ENCODE results near the gene AP1S3.

Gene AP1S3

DNA sequence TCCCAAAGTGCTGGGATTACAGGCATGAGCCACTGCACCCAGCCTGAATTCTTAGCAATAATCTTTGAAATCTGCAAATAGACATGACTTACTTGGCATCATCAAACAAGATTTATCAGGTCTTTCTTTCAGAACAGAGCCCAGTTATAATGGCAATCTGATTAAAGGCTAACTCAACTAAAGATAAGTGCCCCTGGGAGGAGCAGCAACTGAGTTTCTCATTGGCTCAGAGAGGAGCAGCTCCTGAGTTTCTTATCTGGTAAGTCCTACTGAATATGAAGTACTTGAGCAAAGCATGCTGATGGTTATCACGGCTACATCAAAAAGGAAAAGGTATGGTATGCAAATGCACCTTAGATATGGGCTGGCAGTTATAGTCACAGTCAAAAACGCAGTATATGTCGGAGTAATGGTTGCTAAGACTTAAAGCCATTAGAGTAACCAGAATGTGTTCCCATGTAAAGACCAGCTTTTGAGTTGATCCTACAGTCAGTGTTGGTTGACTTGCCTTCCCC, 15.0 kb upstream of the AP1S3 start:
- Histone ChIP-seq H2AFZ (ENCODE audit: low read length) (no peak overlapping the region), H3K27me3 (ENCODE audit: insufficient read depth, low read length, poor library complexity, severe bottlenecking) (no peaks in the 10 kb centered on the region), H4K20me1 (ENCODE audit: insufficient read depth, low read length, poor library complexity, severe bottlenecking) (no peaks in the 10 kb centered on the region), H3K4me1 (ENCODE audit: insufficient read depth, low read length, poor library complexity, severe bottlenecking) (peaks cover 4% of the 10 kb centered on the region), H3K9me3 (ENCODE audit: insufficient read depth, low read depth, low read length) (0 out of 2 replicates have a peak, but pooled peaks cover 4% of the 10 kb centered on the region), H3K79me2 (ENCODE audit: insufficient read depth, low read length) (no peaks in the 10 kb centered on the region), H3K36me3 (ENCODE audit: insufficient read depth, low read length) (no peaks in the 10 kb centered on the region), H3K4me2 (ENCODE audit: low read depth, low read length, poor library complexity, severe bottlenecking) (no peak overlapping the region), H3K9me2 (replicated peaks; ENCODE audit: low read depth, low read length) (no peaks in the 10 kb centered on the region), H3K4me3 (ENCODE audit: low read length, poor library complexity, severe bottlenecking) (no peak overlapping the region), H3K9ac (ENCODE audit: low read depth, low read length, poor library complexity, severe bottlenecking) (no peak overlapping the region), H3F3A (ENCODE audit: low read depth) (no peaks in the 10 kb centered on the region)
- no peak for TF ChIP-seq EZH2phosphoT487 (IDR thresholded peaks at IDR 0.05; ENCODE audit: borderline replicate concordance)
- no peak for TF ChIP-seq CTCF (conservative IDR thresholded peaks at IDR 0.05; ENCODE audit: low read length)

DNA sequence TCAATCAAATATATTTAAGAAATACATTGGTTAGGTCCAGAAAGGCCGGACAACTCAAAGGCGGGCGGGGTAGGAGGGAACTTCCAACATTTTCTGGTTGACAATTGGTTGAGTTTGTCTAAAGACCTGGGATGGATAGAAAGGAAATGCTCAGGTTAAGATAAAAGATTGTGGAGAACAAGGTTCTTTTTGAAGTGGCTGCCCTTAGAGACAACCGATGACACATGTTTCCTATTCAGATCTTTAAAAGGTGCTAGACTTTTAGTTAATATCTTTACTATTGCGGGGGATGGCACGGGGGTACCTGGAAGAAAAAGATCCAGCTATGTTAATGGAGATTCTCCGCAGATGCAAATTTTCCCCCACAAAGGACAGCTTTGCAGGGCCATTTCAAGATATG, 10.0 kb upstream of the AP1S3 start:
- no peaks in the 10 kb centered on the region for H3K36me3 ChIP-seq (ENCODE audit: insufficient read depth, low read length)
- peaks cover 6% of the 10 kb centered on the region for H3K4me1 ChIP-seq (ENCODE audit: insufficient read depth, low read length, poor library complexity, severe bottlenecking)
- no peak overlapping the region for H3K4me3 ChIP-seq (ENCODE audit: low read length, poor library complexity, severe bottlenecking)
- H3K9me3 ChIP-seq (ENCODE audit: insufficient read depth, low read depth, low read length), result 0 out of 2 replicates have a peak, but pooled peaks cover 4% of the 10 kb centered on the region
- no peaks in the 10 kb centered on the region for H4K20me1 ChIP-seq (ENCODE audit: insufficient read depth, low read length, poor library complexity, severe bottlenecking)
- H3K9ac ChIP-seq (ENCODE audit: low read depth, low read length, poor library complexity, severe bottlenecking), result no peak overlapping the region
- TF ChIP-seq CTCF (conservative IDR thresholded peaks at IDR 0.05; ENCODE audit: low read length) (no peak), EZH2phosphoT487 (IDR thresholded peaks at IDR 0.05; ENCODE audit: borderline replicate concordance) (no peak)
- H3K4me2 ChIP-seq (ENCODE audit: low read depth, low read length, poor library complexity, severe bottlenecking), result no peak overlapping the region
- no peaks in the 10 kb centered on the region for H3K27me3 ChIP-seq (ENCODE audit: insufficient read depth, low read length, poor library complexity, severe bottlenecking)
- no peak overlapping the region for H2AFZ ChIP-seq (ENCODE audit: low read length)
- H3K9me2 ChIP-seq (replicated peaks; ENCODE audit: low read depth, low read length), result no peaks in the 10 kb centered on the region
- H3K79me2 ChIP-seq (ENCODE audit: insufficient read depth, low read length), result no peaks in the 10 kb centered on the region
- no peaks in the 10 kb centered on the region for H3F3A ChIP-seq (ENCODE audit: low read depth)

GRCh38 chr2:223846515-223846914, 9.1 kb upstream of the AP1S3 start:
- no peaks in the 10 kb centered on the region for H3K36me3 ChIP-seq (ENCODE audit: insufficient read depth, low read length)
- H3K4me1 ChIP-seq (ENCODE audit: insufficient read depth, low read length, poor library complexity, severe bottlenecking), result peaks cover 6% of the 10 kb centered on the region
- no peaks in the 10 kb centered on the region for H3K27me3 ChIP-seq (ENCODE audit: insufficient read depth, low read length, poor library complexity, severe bottlenecking)
- H3K9me3 ChIP-seq (ENCODE audit: insufficient read depth, low read depth, low read length), result 0 out of 2 replicates have a peak, but pooled peaks cover 4% of the 10 kb centered on the region
- H3K9me2 ChIP-seq (replicated peaks; ENCODE audit: low read depth, low read length), result no peaks in the 10 kb centered on the region
- no peak overlapping the region for H3K9ac ChIP-seq (ENCODE audit: low read depth, low read length, poor library complexity, severe bottlenecking)
- no peaks in the 10 kb centered on the region for H3K79me2 ChIP-seq (ENCODE audit: insufficient read depth, low read length)
- no peak for TF ChIP-seq EZH2phosphoT487 (IDR thresholded peaks at IDR 0.05; ENCODE audit: borderline replicate concordance)
- TF ChIP-seq CTCF (conservative IDR thresholded peaks at IDR 0.05; ENCODE audit: low read length), result no peak
- H2AFZ ChIP-seq (ENCODE audit: low read length), result no peak overlapping the region
- H3F3A ChIP-seq (ENCODE audit: low read depth), result no peaks in the 10 kb centered on the region
- H4K20me1 ChIP-seq (ENCODE audit: insufficient read depth, low read length, poor library complexity, severe bottlenecking), result no peaks in the 10 kb centered on the region
- H3K4me2 ChIP-seq (ENCODE audit: low read depth, low read length, poor library complexity, severe bottlenecking), result no peak overlapping the region
- no peak overlapping the region for H3K4me3 ChIP-seq (ENCODE audit: low read length, poor library complexity, severe bottlenecking)

All from Loucy (cell line).